CD4-positive, alpha-beta T cell (primary cell): Measurements from ENCODE around the gene CDH10. TPM values are rescaled to one million over a fixed set of nuclear protein-coding genes. Genes with fewer than 3 reads are reported as not detected.

ENCODE experiments used
- ATAC-seq: fragments of 200-7000 bp; cut with Tn5 transposase; one replicate; pipeline ENCODE4 v1.10.0; 2022; ENCODE audit warnings: mild to moderate bottlenecking; ENCODE audit not compliant: poor library complexity
- CTCF ChIA-PET: fragments of 350-600 bp; sonication (Branson Sonifier 250); formaldehyde crosslinking; loops from one replicate; lab custom pipeline; 2021; ENCODE audit warnings: antibody characterized with exemption, inconsistent platforms; lab: Charles Lee
- POLR2A ChIA-PET: fragments of 350-600 bp; sonication (Branson Sonifier 250); formaldehyde crosslinking; loops from one replicate; lab custom pipeline; 2021; ENCODE audit warnings: antibody characterized with exemption, inconsistent platforms; lab: Charles Lee
- DNase-seq, 14 experiments: peaks; one replicate each; pipeline ENCODE4 v3.0.0-alpha.2; 2013 to 2020; ENCODE audit warnings: mixed read lengths in 2 of 14
- H3K27ac ChIP-seq, 2 donors: one replicate each; pipeline versions ENCODE4 v1.5.1 to v1.7.0; 2013; ENCODE audit warnings: low read length in 2 of 2, low read depth in 1 of 2, mild to moderate bottlenecking in 1 of 2
- H3K27me3 ChIP-seq, 2 experiments: 1 replicate in 1 of 2; 2 replicates in 1 of 2; pipeline versions ENCODE4 v1.6.1 to v1.7.0; 2013; ENCODE audit warnings: low read length in 2 of 2, control low read depth in 1 of 2, mild to moderate bottlenecking in 1 of 2, moderate library complexity in 1 of 2; ENCODE audit not compliant: insufficient read depth in 2 of 2, control insufficient read depth in 1 of 2
- H3K36me3 ChIP-seq: one replicate; pipeline ENCODE4 v1.6.1; 2013; ENCODE audit warnings: low read length, control low read depth; ENCODE audit not compliant: insufficient read depth
- H3K4me1 ChIP-seq: one replicate; pipeline ENCODE4 v1.6.1; 2013; ENCODE audit warnings: low read length, control low read depth; ENCODE audit not compliant: insufficient read depth
- H3K4me3 ChIP-seq: one replicate; pipeline ENCODE4 v1.5.1; 2013; ENCODE audit warnings: mild to moderate bottlenecking, low read length, moderate library complexity
- H3K9me3 ChIP-seq, 2 experiments: 1 replicate in 1 of 2; 2 replicates in 1 of 2; pipeline versions ENCODE4 v1.6.1 to v1.7.0; 2013; ENCODE audit warnings: low read length in 2 of 2, mild to moderate bottlenecking in 2 of 2, control low read depth in 1 of 2, moderate library complexity in 1 of 2; ENCODE audit not compliant: control insufficient read depth in 1 of 2, insufficient read depth in 1 of 2
- H3K27ac Mint-ChIP-seq: one replicate; pipeline ENCODE4 v1.8.0; 2020; ENCODE audit warnings: mixed read lengths
- H3K27me3 Mint-ChIP-seq: one replicate; pipeline ENCODE4 v1.8.0; 2021; ENCODE audit warnings: mixed read lengths
- H3K36me3 Mint-ChIP-seq: one replicate; pipeline ENCODE4 v1.8.0; 2021; ENCODE audit warnings: low read depth, mixed read lengths
- H3K4me1 Mint-ChIP-seq: one replicate; pipeline ENCODE4 v1.8.0; 2021; ENCODE audit warnings: low read depth, mixed read lengths
- H3K4me3 Mint-ChIP-seq: one replicate; pipeline ENCODE4 v1.8.0; 2020; ENCODE audit warnings: mild to moderate bottlenecking, mixed read lengths
- H3K9me3 Mint-ChIP-seq: one replicate; pipeline ENCODE4 v1.8.0; 2020; ENCODE audit warnings: mixed read lengths
- CTCF ChIP-seq: fragments of 200-600 bp; IDR thresholded peaks from one replicate; pipeline ENCODE4 v1.8.0; 2022; ENCODE audit warnings: antibody characterized with exemption, mild to moderate bottlenecking
- intact Hi-C, 2 experiments: fragments of 100-400 bp; cut with DNase I in 1 of 2; cut with micrococcal nuclease in 1 of 2; formaldehyde crosslinking; loops; one replicate each; pipeline versions ENCODE4 v1.15.1 to v1.9.0; 2023 to 2025; cut with DNase I, micrococcal nuclease
- total RNA-seq, 174 experiments: library from RNA in 2 of 174; stranded (reverse) in 2 of 174; gene quantifications; one replicate each; pipeline ENCODE4 v1.2.3 and lab custom pipeline; 2021 to 2026

Gene CDH10
- total RNA-seq, 2 experiments from 2014 or later: not detected

DNA sequence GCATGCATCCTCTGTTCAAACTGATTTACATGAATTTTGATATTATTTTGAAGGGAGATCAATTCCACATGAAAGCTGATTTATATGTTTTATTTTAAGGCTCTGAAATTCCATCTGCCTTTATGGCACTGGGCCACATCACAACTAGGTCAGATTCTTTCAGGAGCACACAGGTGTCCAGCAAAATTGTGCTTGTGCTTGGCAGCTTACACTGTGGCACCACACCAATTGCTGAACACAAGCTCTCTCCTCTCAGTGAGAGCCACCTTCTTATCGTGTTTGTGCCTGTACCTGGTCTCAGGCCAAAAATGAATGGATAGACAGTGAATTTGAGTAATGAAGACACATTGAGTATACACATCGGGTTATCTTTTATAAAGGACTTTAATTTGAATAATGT is 200.4 kb downstream of the CDH10 start:
- Histone ChIP-seq H3K27me3 (no peaks in the 10 kb centered on the region), H3K4me3 (no peak overlapping the region), H3K27ac (no peak overlapping the region), H3K9me3 (peaks cover 8 to 10% of the 10 kb centered on the region in 2 experiments), H3K4me1 (no peaks in the 10 kb centered on the region), H3K36me3 (no peaks in the 10 kb centered on the region)
- intact Hi-C loops: no loop called here
- no peak for TF ChIP-seq CTCF
- no peaks in the 10 kb centered on the region for H3K27me3 Mint-ChIP-seq
- DNase-seq: no peak
- no peak overlapping the region for H3K27ac Mint-ChIP-seq
- CTCF ChIA-PET: no interaction called here
- POLR2A ChIA-PET: no interaction called here
- no peak overlapping the region for H3K4me3 Mint-ChIP-seq
- H3K9me3 Mint-ChIP-seq: peaks cover 6% of the 10 kb centered on the region
- ATAC-seq: no peak
- no peaks in the 10 kb centered on the region for H3K36me3 Mint-ChIP-seq
- H3K4me1 Mint-ChIP-seq: no peaks in the 10 kb centered on the region

DNA sequence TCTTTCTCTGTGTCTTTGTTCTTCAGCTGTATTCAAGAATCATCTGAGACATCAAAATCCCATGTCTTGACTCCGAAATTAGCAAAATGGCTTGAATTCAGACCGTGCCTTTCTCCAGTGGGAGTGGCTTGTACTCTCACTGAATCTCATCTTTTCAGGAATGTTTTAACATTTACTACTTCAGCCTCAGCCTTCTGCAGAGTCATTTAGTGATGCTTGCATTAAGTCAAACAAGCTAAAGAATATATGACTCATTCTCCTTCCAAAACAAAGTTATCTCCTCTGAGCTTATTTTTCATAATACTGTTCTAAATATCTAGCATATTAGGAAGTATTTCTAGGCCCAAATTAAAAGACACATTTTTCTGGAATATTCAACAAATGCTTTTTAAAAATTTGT is 205.3 kb downstream of the CDH10 start:
- H3K9me3 ChIP-seq: peaks cover 0 to 13% of the 10 kb centered on the region in 2 experiments
- intact Hi-C loops: no loop called here
- DNase-seq (no peak), ATAC-seq (no peak)
- no peak overlapping the region for H3K4me3 Mint-ChIP-seq
- H3K4me1 ChIP-seq: no peaks in the 10 kb centered on the region
- ChIA-PET CTCF (no interaction called here), POLR2A (no interaction called here)
- no peaks in the 10 kb centered on the region for H3K36me3 Mint-ChIP-seq
- TF ChIP-seq CTCF: no peak
- H3K27ac ChIP-seq: no peak overlapping the region
- H3K4me3 ChIP-seq: no peak overlapping the region
- no peaks in the 10 kb centered on the region for H3K27me3 ChIP-seq
- H3K9me3 Mint-ChIP-seq: peaks cover 10% of the 10 kb centered on the region
- no peaks in the 10 kb centered on the region for H3K4me1 Mint-ChIP-seq
- no peaks in the 10 kb centered on the region for H3K36me3 ChIP-seq
- no peaks in the 10 kb centered on the region for H3K27me3 Mint-ChIP-seq
- no peak overlapping the region for H3K27ac Mint-ChIP-seq
